HG02840 (cell line): Measurements from ENCODE around the gene ZDHHC14.

Source experiments
- ATAC-seq: cut with Tn5 transposase; IDR thresholded peaks from one replicate; pipeline ENCODE4 v1.9.1; 2021; ENCODE audit warnings: mild to moderate bottlenecking, moderate library complexity, moderate number of reproducible peaks; ENCODE audit not compliant: unreplicated experiment, low FRiP score

ZDHHC14 gene

DNA sequence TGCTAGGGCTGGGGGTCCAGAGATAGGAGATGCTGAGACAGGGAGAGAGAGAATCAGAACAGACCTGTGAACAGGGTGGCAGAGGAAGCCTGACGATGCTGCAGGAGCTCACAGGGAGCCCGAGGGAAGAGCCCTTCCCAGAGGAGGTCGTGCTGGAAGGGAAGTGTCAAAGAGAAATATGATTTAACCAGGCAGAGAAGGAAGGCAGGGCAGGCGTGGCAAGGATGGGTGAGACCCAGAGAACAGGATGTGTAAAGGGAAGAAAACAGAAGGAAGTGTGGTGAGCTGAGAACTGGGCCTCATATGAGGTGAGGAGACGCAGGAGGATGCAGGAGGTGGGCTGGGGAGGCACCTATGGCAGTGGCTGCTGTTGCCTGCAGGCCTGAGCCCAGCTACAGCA lies 105.6 kb downstream of the ZDHHC14 start:
- no peak for ATAC-seq

DNA sequence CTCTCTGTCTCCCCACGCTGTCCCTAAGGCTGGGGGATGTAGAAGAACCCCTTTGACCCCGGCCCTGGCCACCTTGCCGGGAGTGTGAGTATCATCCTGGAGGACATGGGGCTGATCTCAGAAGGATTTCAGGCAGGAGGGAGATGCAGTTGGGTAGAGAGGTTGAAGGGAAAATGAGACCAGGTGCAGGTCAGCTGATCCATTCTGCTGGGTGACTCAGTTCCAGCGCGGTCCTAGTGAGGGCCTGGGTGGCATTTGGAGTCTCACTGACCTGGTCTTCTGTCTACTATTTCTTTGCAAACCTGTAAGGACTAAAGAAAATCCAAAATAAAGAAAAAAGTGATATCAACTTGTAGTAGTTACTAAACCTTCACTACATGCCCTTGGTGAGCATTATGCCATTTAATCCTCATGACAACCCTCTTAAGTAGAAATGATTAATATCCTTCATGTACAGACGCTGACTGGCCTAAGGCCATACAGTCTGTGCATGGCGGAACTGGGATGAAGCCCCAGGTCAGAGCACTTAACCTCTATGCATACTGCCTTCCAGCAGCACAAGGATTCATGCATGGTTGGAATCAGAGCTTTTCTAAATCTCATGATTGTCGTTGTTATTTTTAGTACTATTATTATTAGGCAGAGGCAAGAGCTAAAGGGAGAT lies 106.3 kb downstream of the ZDHHC14 start:
- no peak for ATAC-seq

DNA sequence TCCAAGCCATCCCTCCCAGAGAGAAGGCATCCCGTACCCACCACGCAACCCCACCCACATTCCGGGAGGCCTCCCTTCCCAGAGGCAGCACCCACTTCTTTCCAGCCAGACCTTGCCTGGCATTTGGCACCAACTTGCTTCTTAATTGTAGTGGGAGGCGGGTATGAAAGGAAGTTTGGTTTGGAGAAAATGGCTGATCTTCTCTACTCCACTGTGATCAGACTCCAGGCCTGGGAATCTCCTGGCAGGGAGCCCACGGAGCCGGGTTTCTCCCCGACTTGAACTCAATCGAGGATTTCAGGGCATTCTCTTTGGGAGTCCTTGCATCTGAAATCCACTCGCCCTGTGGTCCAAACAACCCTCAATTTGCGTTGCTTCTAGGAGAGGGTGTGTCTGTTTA lies 107.1 kb downstream of the ZDHHC14 start:
- ATAC-seq = no peak

DNA sequence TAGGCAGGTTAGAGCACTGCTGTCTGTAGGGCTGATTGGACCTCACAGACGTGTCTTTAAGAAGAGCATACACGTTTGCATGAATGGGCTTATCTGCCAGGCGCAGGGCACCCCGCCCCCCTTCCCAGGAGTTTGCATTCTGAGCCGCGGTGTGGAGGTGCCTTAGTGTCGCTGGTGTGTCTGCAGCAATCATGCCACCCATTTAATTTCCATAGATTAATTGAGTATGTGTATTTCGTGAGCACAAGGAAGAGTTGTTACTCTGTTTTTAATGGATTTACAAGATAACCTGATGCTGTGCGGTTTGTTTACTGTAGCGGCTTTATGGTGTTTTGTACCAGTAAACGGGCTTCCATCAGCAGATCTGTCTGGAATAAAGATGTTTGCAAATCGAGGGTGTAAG lies 107.7 kb downstream of the ZDHHC14 start:
- ATAC-seq = no peak

DNA sequence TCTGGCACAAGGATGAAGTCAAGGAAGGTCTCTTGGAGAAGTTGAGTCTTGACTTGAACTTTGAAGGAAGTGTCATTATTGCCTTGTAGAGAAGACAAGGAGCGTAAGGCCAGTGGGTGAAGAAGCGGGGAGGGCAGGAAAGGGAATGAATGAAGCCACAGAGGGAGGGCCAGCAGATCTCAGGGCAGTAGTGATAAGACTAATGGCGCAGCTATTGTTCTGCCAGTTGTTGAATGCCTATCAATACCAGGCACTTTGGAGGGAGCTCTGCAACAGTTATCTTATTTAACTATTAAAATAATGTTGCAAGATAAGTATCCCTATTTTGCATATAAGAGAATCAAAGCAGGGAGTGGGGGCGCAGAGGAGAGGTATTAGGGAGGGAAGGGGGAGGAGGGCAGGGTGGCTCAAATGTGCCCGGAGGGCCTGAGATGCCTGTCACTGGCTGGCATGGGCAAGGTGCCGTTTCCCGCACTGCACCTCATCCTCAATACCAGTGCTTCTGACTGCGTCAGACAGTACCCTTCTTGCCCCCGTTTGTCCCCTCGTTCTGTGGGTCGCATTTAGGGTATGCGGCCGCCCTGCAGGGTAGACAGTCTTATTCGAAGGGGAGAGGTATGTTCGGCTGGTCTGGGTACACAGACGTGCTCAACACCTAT lies 109.8 kb downstream of the ZDHHC14 start:
- no peak for ATAC-seq

DNA sequence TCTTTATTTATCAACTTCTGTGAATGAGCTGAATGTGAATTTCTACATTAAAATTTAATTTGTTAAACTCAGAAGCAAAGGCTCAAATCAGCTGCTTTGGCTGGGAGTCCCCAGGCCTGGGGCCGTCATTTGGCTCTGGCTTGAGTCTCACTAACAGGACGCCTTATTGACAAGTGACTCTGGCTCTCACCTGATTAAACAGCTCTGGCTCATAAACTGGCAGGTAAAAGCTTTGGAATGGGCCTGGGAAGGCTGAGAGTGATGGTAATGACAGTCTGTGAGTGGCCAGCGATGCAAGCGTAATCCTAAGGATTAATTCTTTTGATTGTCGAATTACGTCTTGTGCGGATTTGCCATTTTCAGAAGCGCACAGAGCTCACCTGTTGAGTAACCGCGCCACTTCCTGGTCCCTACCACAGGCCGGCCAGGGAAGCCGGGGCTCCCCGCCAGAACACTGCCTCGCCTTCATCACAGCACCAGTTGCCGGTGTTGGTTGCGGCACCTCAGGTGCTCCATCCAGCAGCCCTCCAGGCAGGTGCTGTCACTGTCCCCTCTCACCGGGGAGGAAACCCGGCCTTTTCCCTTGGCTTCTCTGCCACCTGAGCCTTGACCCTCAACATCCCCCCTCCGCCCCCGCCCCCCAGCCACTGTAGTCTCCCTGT lies 110.7 kb downstream of the ZDHHC14 start:
- no peak for ATAC-seq

DNA sequence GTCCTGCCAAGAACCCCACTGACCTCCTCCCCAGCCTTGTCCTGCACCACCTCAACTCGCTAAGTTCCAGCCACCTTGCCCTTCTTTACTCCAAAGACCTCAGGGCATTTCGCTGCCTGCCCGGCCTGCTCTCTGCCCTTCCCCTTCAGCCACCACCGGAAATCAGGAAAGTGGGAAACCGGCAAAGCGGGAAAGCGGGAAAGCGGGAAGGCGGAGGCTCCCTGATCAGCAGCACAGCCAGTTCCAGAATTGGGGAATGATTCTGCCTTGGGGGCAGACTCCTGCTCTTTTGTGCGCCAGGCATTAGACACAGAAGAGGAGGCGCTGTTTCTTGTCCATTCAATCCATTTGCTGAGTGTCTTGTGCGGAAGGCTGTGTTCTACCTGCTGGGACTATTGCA lies 111.3 kb downstream of the ZDHHC14 start:
- no peak for ATAC-seq

DNA sequence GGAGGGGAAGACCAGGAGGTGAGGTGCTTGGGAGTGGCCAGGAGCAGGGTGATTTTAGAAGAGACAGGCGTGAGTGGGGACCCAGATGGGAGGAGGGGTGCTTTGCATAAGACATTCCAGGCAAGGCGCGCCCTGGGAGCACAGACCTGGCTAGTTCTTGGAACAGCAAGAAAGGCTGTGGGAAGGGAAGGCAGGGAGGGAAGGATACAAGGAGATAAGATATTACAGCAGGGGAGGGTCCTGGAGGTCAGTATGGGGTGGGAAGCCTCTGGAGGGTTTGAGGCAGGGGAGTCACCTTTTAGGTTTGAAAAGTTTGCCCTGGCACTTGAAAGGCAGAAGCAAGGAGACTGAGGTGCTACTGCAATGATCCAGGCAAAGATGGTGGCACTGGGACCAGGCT lies 111.8 kb downstream of the ZDHHC14 start:
- ATAC-seq = no peak

DNA sequence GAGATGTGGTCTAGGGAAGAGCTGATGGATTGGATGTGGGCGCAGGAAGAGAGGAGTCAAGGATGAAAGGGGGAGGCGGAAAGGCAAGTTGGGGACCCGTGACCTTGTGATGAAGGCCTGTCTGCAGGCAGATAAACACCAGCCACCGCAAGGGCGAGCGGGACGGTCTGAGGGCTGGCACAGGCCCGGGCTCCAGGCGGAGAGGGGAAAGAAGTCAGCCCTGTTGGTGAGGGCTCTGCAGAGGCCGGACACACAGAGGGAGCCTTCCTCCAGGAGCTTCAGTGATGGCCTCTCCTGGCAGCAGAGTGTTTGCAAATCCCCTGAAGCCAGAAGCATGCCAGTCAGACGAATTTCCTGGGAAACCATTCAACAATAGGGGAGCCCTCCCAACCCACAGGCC lies 112.2 kb downstream of the ZDHHC14 start:
- no peak for ATAC-seq

DNA sequence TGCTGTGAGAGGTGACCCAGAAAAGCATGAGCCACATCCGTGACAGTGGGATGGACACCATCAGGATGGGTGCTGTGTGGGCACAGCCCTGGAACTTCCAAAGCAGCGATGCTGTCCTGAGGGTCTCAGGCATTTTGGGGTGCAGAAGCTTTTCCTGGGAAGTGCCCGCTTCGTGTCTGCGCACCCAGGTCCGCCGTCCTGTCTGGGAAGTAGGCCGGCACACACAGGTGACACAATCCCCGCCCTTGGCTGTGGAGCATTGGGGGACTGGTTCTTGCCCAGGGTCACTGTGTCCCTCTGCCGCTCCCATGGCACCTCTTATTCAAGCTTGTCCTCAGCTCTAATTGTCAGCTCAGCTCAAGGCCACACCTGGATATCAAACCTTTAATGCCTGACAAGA lies 112.6 kb downstream of the ZDHHC14 start:
- ATAC-seq = no peak

DNA sequence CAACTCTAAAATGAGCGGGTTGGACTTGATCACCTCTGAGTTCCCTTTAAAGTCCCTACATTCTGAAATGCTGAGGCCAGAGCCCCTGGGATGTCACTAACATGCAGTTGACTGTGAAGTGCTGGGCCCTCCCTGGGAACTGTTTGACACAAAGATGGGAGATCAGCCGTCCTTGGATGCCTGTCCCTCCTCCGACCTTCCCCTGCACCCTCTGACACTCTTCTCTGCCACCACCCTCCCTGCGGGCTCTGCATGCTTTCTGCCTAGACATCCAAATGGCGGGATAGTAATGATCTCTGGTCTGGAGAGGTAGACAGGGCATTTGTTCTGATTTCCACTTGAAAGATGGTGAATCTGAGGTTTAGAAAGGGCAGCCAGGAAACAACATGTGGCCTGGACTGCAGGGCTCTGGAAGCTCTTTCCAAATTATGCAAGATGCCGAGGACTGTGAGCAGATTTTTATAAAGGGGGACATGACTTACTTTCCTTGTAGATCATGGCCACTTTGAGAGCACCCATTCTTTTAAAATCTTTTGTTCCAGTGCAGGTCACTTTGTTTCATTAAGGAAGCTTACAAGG lies 113.2 kb downstream of the ZDHHC14 start:
- no peak for ATAC-seq

DNA sequence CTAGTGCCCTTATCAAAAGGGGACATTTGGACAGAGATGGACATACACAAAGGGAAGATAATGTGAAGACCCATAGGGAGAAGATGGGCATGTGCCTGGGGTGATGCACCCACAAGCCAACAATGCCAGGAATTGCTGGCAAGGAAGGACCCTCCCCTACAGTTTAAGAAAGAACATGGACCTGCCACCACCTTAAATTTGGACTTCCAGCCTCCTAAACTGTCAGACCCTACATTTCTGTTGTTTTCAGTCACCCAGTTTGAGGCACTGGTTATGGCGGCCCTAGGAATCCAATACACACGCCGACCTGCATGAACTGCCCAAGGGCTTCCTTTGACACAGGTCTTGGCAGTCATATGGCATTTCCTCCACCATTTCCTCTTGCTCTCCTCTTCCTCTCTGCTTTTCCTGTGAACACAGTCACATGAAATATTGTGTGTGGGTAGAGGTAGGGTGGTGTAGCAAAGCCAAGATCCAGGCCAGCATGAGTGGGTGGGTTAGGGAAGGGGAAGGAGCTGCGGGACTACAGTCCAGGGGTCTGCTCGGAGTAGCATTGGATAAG lies 115.6 kb downstream of the ZDHHC14 start:
- no peak for ATAC-seq

DNA sequence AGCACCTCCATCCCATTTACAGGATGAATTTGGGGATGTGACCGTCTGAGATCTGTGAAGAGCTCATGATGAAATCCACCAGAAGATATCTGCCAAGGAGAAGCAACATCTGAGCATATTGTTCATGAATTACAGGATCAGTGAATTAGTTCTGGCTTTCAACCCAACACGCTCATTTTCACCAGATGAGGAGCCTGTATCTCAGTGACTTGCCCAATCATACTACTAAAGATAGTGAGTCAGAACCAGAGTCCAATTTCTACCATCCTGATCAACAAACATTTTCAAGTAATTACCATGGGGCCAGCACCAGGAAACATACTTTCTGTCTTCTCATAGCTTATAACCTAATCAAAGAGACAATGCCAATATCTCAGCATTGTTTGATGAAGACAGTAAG lies 116.6 kb downstream of the ZDHHC14 start:
- ATAC-seq = no peak

DNA sequence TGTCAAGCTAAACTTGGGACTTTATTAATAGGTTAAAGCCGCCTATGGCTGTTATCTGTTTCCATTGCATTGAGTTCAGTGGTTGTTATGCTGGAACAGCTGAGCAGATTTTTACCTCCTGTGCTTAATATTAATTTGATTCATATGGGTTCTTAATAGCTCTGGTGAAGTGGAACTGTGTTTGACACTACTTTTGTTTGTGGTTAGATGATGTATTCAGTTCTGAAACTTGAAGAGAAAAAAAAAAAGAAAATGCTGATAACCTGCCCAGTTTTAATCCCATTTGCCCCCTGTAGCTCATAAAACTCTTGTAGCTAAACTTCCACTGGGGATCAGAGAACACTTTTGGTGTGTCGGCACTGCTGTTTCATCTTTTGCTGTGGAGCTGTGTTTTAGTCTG lies 117.8 kb downstream of the ZDHHC14 start:
- ATAC-seq = no peak

DNA sequence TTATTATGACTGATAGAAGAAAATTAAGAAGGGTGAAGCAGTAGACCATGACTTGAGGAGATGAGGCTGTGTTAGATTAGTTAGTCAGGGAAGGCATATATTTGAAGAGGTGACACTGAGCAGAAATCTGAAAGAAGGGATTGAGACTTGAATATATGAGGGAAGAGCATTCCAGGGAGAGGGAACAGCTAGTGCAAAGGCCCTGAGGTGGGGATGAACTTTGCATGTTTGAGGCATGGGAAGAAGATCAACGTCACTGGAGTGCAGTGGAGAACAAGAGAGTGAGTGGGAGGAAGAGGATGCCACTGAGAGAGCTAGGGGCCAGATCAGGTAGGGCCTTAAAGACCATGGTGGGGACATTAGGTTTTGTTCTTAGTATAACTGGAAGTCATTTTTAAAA lies 119.0 kb downstream of the ZDHHC14 start:
- no peak for ATAC-seq

DNA sequence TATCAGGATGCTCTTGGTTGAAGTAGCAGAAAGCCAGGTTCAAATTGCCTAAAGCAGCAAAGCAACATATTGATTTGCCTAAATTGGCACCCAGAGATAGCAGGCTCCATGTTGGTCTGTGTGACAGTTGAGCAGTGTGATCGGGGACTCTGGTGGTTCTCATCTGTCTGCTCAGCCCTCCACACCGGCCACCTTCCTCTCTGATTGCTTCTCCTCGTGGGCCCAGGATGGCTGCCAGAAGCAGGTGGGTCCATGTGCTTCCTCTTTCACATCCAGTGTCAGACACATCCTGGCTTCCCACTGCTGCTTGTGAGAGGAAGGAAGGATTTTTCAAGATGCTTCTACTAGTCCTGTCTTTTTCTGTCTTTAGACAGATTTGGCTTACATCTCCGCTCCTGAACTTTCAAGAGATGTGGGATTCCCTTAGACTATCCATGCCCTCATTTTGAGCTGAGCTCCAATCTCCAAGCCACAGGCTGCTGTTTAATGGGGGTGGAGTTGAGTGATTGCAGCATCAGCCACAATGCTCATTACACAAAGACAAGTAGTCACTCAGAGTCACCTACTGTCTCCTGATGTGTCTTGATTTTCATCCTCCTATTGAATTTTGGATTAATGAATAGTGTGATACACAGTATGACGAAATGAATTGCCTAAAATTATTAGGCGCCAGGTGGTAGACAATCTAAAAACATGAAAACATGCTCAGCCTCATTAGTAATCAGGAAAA lies 122.2 kb downstream of the ZDHHC14 start:
- ATAC-seq = no peak

DNA sequence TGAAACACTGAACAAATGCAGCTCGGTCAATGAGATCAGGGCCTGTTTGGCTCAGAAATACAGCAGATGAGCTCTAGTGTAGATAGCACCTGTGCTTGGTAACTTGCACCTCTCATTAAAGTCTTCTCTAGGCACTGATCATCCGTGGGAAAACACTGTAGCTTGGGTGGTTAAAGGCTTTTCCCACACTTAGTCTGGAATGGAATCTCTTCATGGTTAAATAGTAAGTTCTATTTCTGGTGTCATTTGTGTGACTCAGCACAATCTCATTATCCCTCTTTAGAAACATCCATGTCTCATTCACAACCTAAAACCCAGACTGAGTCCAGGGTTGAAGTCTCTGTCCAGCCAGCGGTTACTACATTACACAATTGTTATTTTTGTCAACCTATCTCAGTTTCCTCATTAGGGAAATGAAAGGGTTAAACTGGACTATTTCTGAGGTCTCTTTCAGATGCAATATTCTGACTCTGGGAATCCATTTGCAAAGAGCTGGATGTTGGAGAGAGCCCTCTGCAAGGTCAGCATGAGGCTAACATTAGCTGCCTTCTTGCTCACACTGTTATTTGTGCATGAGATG lies 125.0 kb downstream of the ZDHHC14 start:
- no peak for ATAC-seq

DNA sequence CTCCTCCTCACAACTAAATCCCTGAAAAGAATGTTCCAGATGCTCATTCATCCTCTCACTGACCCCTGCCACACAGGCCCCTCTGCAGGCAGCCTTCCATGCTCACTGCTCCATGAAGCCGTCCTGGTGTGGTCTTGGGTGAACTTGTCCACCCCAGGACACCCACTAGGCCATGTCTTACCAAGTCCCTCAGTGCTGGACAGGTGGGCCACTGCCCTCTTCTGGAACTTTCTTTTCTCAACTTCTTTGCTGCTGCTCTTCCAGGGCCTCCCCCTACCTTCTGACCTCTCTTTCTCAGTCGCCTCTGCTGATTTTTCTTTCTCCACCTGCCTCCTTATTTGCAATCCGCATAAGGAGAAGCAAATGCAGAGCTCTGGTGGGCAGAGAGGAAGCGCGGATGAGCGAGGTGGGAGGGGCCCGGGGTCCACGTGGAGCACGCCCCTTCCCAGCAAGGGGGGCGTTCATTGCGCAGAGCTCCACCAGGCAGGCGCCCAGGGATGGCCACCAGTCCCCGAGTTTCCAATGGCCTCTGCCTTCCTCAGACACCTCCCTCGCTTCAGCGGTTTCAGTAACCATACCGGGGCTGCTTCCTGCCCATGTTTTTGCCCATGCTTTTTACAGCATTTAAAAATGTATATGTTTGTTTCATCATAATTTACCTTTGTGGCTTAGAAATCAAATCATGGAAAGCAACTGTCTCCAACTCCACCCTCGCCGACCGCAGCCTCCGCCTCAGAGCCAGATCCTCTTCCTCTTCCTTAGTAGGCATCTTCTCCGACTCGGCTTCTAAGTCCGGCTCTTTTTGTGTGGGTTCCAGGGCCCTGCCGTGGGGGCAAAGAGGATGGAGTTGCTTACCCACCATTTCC lies 129.6 kb downstream of the ZDHHC14 start:
- ATAC-seq = no peak

DNA sequence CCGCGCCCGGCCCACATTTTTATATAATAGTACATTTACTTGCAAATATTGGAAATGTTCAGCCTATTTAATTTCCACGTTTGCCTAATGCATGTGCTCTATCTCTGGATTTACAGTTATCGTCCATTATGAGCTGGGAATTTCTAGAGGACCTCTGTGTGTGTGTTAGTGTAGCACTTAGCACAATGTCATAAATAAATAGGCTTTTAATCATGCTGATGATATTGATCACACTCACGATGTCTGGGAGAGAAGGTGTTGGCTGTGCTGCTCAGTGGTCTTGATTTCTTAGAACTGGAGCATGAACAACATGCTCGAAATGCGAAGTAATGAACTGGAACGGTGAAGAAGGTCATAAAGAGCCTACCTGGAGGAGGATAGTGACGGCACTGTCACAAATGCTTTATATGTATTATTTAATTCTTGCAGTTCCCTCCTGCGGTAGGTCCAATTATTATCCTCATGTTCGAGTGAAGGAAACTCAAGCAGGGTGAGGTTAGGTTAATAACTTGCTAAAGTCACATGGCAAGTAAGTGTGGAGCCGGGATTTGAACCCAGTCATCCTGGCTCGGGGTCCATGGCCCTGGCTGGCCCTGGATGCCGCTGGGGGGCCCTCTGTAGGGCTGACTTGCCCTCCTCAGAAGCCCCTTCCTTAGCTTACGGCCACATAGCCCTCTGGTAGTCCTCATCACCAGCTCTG lies 130.8 kb downstream of the ZDHHC14 start:
- no peak for ATAC-seq
